GM13977 (cell line): Measurements from ENCODE around the gene CERS1.
"Not testable (repeated sequence)": the region's sequence is repeated elsewhere in the genome, so short reads cannot be mapped to it uniquely, and the experiment has no call there.

ENCODE experiments used
- DNase-seq: peaks from one replicate; pipeline ENCODE4 v3.0.0; 2012; ENCODE audit warnings: low spot score
- CTCF ChIP-seq: IDR thresholded peaks from 2 replicates; pipeline ENCODE4 v1.5.1; 2012; ENCODE audit warnings: mild to moderate bottlenecking, control low read depth; ENCODE audit not compliant: insufficient read depth; ENCODE audit errors: extremely low read depth, missing control alignments
- in situ Hi-C: fragments of 300-500 bp; cut with MboI; formaldehyde crosslinking; loops from one replicate; pipeline ENCODE4 v1.12.0; 2022; ENCODE audit warnings: low sequenced_read_pairs, low pct_unique_long_range_greater_than_20kb, mixed read lengths, inconsistent platforms; ENCODE audit not compliant: unreplicated experiment

Gene CERS1

GRCh38 chr19:18919086-18919899 is 23.3 kb upstream of the CERS1 start, which contains the start of the genes COPE and DDX49:
TSS of gene COPE (minus strand) at chr19:18919387. CDS start at chr19:18919348, 39 bp downstream.
TSS of gene DDX49 (plus strand) at chr19:18919715. CDS start at chr19:18919742, 27 bp downstream.
- in situ Hi-C loops = no loop called here
- peak; percentile 99 for DNase-seq
- no peak for TF ChIP-seq CTCF

- in situ Hi-C loops, DNase-seq: not testable (repeated sequence)
These were observed 21.6 kb upstream of the CERS1 start for GRCh38 chr19:18917593-18917992.

GRCh38 chr19:18915639-18916038 is 19.7 kb upstream of the CERS1 start:
- peak; percentile 34 for TF ChIP-seq CTCF
- in situ Hi-C loops = no loop called here
- no peak for DNase-seq

- in situ Hi-C loops = no loop called here
- TF ChIP-seq CTCF = no peak
- no peak for DNase-seq
These were observed 17.5 kb upstream of the CERS1 start for GRCh38 chr19:18913466-18913865.

GRCh38 chr19:18912933-18913332 is 17.0 kb upstream of the CERS1 start:
- TF ChIP-seq CTCF = no peak
- DNase-seq = no peak
- in situ Hi-C loops = no loop called here

- in situ Hi-C loops = no loop called here
- no peak for TF ChIP-seq CTCF
- no peak for DNase-seq
These were observed 15.0 kb upstream of the CERS1 start for GRCh38 chr19:18910801-18911436.

GRCh38 chr19:18910010-18910409 is 14.1 kb upstream of the CERS1 start:
- no peak for DNase-seq
- TF ChIP-seq CTCF = no peak
- in situ Hi-C loops = no loop called here
